Left lung (tissue), 10 donors: ENCODE data around the gene MGAT5. TPM values are rescaled to one million over a fixed set of nuclear protein-coding genes. Genes with fewer than 3 reads are reported as not detected.

Experiments
- ATAC-seq: fragments of 200-7000 bp; cut with Tn5 transposase; one replicate; pipeline ENCODE4 v1.9.1; 2020; ENCODE audit warnings: moderate library complexity
- DNase-seq, 4 donors: peaks; one replicate each; pipeline ENCODE4 v3.0.0-alpha.2; 2013 to 2020
- H3K27ac ChIP-seq, 2 donors: fragments of 200-600 bp; sonication (generic) in 1 of 2; one replicate each; pipeline versions ENCODE4 v1.5.0 to v1.8.0; 2020 to 2021
- H3K27me3 ChIP-seq, 2 donors: fragments of 200-600 bp; sonication (generic) in 1 of 2; one replicate each; pipeline versions ENCODE4 v1.5.0 to v1.8.0; 2020 to 2021
- H3K36me3 ChIP-seq, 2 donors: fragments of 200-600 bp; sonication (generic) in 1 of 2; one replicate each; pipeline versions ENCODE4 v1.5.0 to v1.8.0; 2020 to 2021
- H3K4me1 ChIP-seq, 2 donors: fragments of 200-600 bp; one replicate each; pipeline ENCODE4 v1.8.0; 2021
- H3K4me3 ChIP-seq, 2 donors: fragments of 200-600 bp; sonication (generic) in 1 of 2; one replicate each; pipeline versions ENCODE4 v1.5.0 to v1.8.0; 2020 to 2021; ENCODE audit warnings: mild to moderate bottlenecking in 1 of 2
- H3K9me3 ChIP-seq, 2 donors: fragments of 200-600 bp; sonication (generic) in 1 of 2; one replicate each; pipeline versions ENCODE4 v1.5.0 to v1.8.0; 2020 to 2021
- CTCF ChIP-seq, 2 donors: fragments of 200-600 bp; sonication (generic) in 1 of 2; IDR thresholded peaks; one replicate each; pipeline versions ENCODE4 v1.5.0 to v1.8.0; 2021; ENCODE audit warnings: antibody characterized with exemption in 2 of 2
- intact Hi-C, 2 donors: fragments of 100-400 bp; cut with DNase I; formaldehyde crosslinking; loops; one replicate each; pipeline versions ENCODE4 v1.11.2 to v1.14.2; 2022
- polyA plus RNA-seq, 6 donors: library from polyadenylated mRNA; unstranded; fragments of 120-200 nt; gene quantifications; one replicate each; pipeline ENCODE4 v1.2.1, GENCODE V29; 2013; ENCODE audit not compliant: insufficient read length in 6 of 6
- total RNA-seq, 2 donors: library from RNA; stranded (reverse); fragmentation: NEBNext Ultra II Directional; extraction: Animal tissue kit (Norgen Biotek cat#: 25700); gene quantifications; one replicate each; pipeline ENCODE4 v1.2.1, GENCODE V29; 2021
- donor health status: DM: no; HTN: yes; CAD: no.
- donor health status: DM: no; HTN: no; CAD: no.

Gene MGAT5
- total and polyA plus RNA-seq, 8 donors = 24.5 to 57.0 (median 28.1) TPM

DNA sequence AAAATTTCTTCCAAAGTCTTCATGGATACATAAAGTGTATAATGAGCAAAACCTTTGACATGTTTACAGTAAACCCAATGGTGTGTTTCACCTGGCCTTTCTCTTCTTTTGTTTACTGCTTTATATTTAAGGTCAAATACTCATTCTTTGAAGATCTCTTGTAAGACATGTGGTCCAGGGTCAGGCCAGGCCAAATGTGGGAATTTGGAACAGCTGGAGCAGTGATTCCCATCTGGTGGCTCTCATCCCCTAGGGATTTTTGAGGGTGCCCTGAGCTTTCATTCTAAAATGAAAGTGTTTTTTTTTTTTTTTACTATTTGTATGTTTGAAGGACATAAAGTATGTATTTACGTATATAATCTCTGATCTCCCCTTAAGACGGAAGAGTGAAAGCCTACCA lies 13.8 kb upstream of the MGAT5 start:
- H3K4me1 ChIP-seq = peaks cover 0 to 4% of the 10 kb centered on the region in 2 donors
- DNase-seq (no peak), ATAC-seq (no peak)
- no peaks in the 10 kb centered on the region for H3K9me3 ChIP-seq
- TF ChIP-seq CTCF (IDR thresholded peaks at IDR 0.05) = no peak
- no peaks in the 10 kb centered on the region for H3K36me3 ChIP-seq
- no peak overlapping the region for H3K27ac ChIP-seq
- intact Hi-C loops = no loop called here
- no peak overlapping the region for H3K4me3 ChIP-seq
- H3K27me3 ChIP-seq = no peaks in the 10 kb centered on the region

DNA sequence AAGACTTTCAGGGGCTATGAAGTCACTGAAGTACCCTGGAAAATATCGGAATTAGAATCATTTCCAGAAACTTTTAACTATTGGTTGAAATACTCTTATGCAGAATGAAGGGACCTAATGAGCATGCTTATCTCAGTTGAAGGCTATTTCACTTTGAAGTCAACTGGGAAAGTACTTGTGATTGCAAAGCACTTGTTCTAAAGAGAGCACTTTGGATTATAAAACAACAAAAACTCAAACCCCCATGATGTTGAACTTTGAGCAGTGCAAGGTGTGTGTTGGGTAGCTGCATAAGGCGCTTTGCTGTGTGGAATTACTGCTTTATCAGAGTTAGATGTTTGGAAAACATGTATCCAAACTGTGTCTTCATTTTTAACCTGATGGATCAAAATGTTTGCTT lies 12.0 kb upstream of the MGAT5 start:
- Histone ChIP-seq H3K36me3 (no peaks in the 10 kb centered on the region), H3K9me3 (no peaks in the 10 kb centered on the region), H3K4me1 (peaks cover 11 to 23% of the 10 kb centered on the region in 2 donors), H3K27ac (no peak overlapping the region), H3K4me3 (no peak overlapping the region), H3K27me3 (no peaks in the 10 kb centered on the region)
- TF ChIP-seq CTCF (IDR thresholded peaks at IDR 0.05) = no peak
- DNase-seq (peak in 1 of 4 donors; percentile 22), ATAC-seq (peak; percentile 69)
- intact Hi-C loops = no loop called here

- H3K4me3 ChIP-seq = no peak overlapping the region
- intact Hi-C loops = no loop called here
- H3K9me3 ChIP-seq = no peaks in the 10 kb centered on the region
- no peaks in the 10 kb centered on the region for H3K27me3 ChIP-seq
- TF ChIP-seq CTCF (IDR thresholded peaks at IDR 0.05) = no peak
- no peak overlapping the region for H3K27ac ChIP-seq
- no peaks in the 10 kb centered on the region for H3K36me3 ChIP-seq
- no peak for DNase-seq
- H3K4me1 ChIP-seq = peaks cover 11 to 27% of the 10 kb centered on the region in 2 donors
- no peak for ATAC-seq
Measured at GRCh38 chr2:134243244-134243643, 10.6 kb upstream of the MGAT5 start.

DNA sequence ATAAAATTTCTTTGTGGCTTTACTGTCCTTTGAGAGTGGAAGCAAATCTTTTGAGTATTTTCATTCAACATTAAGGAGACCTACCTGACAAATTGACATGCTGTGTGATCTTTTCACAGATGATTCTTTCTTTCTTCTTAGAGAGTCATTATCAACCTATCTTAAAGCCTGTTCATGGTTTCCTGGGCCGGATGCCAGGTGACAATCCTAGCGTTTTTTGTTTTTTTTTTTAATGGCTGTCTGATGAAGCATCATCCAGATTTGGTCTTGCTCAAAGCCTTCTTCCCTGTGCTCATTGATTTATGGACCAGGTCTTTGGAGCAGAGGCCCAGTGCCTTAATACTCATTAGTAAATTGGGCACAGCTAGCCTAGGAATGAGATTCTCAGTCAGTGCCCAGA lies 9.8 kb upstream of the MGAT5 start:
- Histone ChIP-seq H3K27me3 (no peaks in the 10 kb centered on the region), H3K36me3 (no peaks in the 10 kb centered on the region), H3K9me3 (no peaks in the 10 kb centered on the region), H3K4me1 (peaks cover 11 to 33% of the 10 kb centered on the region in 2 donors), H3K27ac (no peak overlapping the region), H3K4me3 (no peak overlapping the region)
- ATAC-seq (no peak), DNase-seq (no peak)
- intact Hi-C loops = no loop called here
- TF ChIP-seq CTCF (IDR thresholded peaks at IDR 0.05) = no peak

- DNase-seq = no peak
- no peaks in the 10 kb centered on the region for H3K36me3 ChIP-seq
- peaks cover 11 to 38% of the 10 kb centered on the region in 2 donors for H3K4me1 ChIP-seq
- no peak overlapping the region for H3K27ac ChIP-seq
- no peak for ATAC-seq
- TF ChIP-seq CTCF (IDR thresholded peaks at IDR 0.05) = no peak
- intact Hi-C loops = no loop called here
- no peak overlapping the region for H3K4me3 ChIP-seq
- no peaks in the 10 kb centered on the region for H3K9me3 ChIP-seq
- H3K27me3 ChIP-seq = no peaks in the 10 kb centered on the region
Measured at GRCh38 chr2:134244587-134244986, 9.3 kb upstream of the MGAT5 start.
